Psoas muscle (tissue), 8 donors: Measurements from ENCODE around the gene FALEC. TPM values are rescaled to one million over a fixed set of nuclear protein-coding genes. Genes with fewer than 3 reads are reported as not detected.

Source experiments
- ATAC-seq, 4 donors: fragments of 200-7000 bp; cut with Tn5 transposase; one replicate each; pipeline ENCODE4 v1.9.1; 2020; ENCODE audit warnings: moderate library complexity in 3 of 4, mild to moderate bottlenecking in 2 of 4
- DNase-seq, 2 donors: peaks; one replicate each; pipeline ENCODE4 v3.0.0-alpha.2; 2020
- H3K27ac ChIP-seq: fragments of 200-600 bp; one replicate; pipeline ENCODE4 v1.8.0; 2022
- H3K27me3 ChIP-seq, 3 donors: fragments of 200-600 bp in 1 of 3; one replicate each; pipeline versions ENCODE4 v1.6.1 to v1.8.0; 2013 to 2022; ENCODE audit warnings: low read length in 2 of 3, mild to moderate bottlenecking in 2 of 3, moderate library complexity in 1 of 3; ENCODE audit not compliant: insufficient read depth in 3 of 3
- H3K36me3 ChIP-seq, 2 donors: fragments of 200-600 bp in 1 of 2; one replicate each; pipeline versions ENCODE4 v1.6.1 to v1.8.0; 2013 to 2022; ENCODE audit warnings: low read depth in 1 of 2, mild to moderate bottlenecking in 1 of 2, moderate library complexity in 1 of 2; ENCODE audit not compliant: insufficient read depth in 1 of 2
- H3K4me1 ChIP-seq: fragments of 200-600 bp; one replicate; pipeline ENCODE4 v1.8.0; 2022
- H3K4me3 ChIP-seq: fragments of 200-600 bp; one replicate; pipeline ENCODE4 v1.8.0; 2022; ENCODE audit warnings: mild to moderate bottlenecking
- H3K9me3 ChIP-seq: fragments of 200-600 bp; one replicate; pipeline ENCODE4 v1.8.0; 2022
- CTCF ChIP-seq: fragments of 200-600 bp; IDR thresholded peaks from one replicate; pipeline ENCODE4 v1.8.0; 2022; ENCODE audit warnings: antibody characterized with exemption
- WGBS, 3 donors: extraction: QIAGEN DNeasy Blood & Tissue Kit; methylation state at CpG; one replicate each; pipeline versions ENCODE4 v1.1.6 to v1.1.7; 2013; 5-methylcytosine and 5-hydroxymethylcytosine counted together
- intact Hi-C, 2 donors: fragments of 100-400 bp; cut with DNase I; formaldehyde crosslinking; loops; one replicate each; pipeline versions ENCODE4 v1.11.0 to v1.14.2; 2022
- polyA plus RNA-seq, 3 donors: library from polyadenylated mRNA; stranded (reverse); fragments of 200-250 nt; gene quantifications; one replicate each; pipeline ENCODE4 v1.2.3, GENCODE V29; 2013
- total RNA-seq, 4 donors: library from RNA; stranded (reverse); fragmentation: NEBNext Ultra II Directional in 2 of 4; extraction: Animal tissue kit (Norgen Biotek cat#: 25700) in 2 of 4; gene quantifications; one replicate each; pipeline versions ENCODE4 v1.2.1 to v1.2.4, GENCODE V29; 2021 to 2023
- donor health status: healthy with polysubstance abuse.
- donor health status: DM: no; HTN: no; CAD: no; lungs with moderate emphysema.
- donor health status: Bipolar disorder and iron deficiency.
- donor health status: healthy.
- donor health status: DM: yes; HTN: yes; CAD: no.
- donor health status: DM: no; HTN: no; CAD: no.
- donor health status: DM: no; HTN: no; CAD: no.
- donor health status: DM: yes; HTN: yes; CAD: no.

Gene FALEC
- total and polyA plus RNA-seq, 7 donors: 0.38 to 1.2 (median 0.39) TPM; not detected in 4

- peaks cover 18 to 64% of the 10 kb centered on the region in 2 donors for H3K36me3 ChIP-seq
- peak overlapping the region; percentile 100 for H3K27ac ChIP-seq
- no peak for ATAC-seq
- no peak for TF ChIP-seq CTCF
- H3K4me3 ChIP-seq: peak overlapping the region; percentile 92
- H3K9me3 ChIP-seq: no peaks in the 10 kb centered on the region
- no peak for DNase-seq
- intact Hi-C loops: loop anchor here (5.0 kb wide), 1 partner anchor 45 kb away; no protein-coding TSS in a partner anchor
- H3K27me3 ChIP-seq: no peaks in the 10 kb centered on the region
- H3K4me1 ChIP-seq: peaks cover 39% of the 10 kb centered on the region
- WGBS, 3 donors: 0 to 4% (median 0%) methylated on average over 2 of the region's 2 CpGs
Measured at GRCh38 chr1:150576794-150577556, 61.4 kb downstream of the FALEC start.

GRCh38 chr1:150577557-150578271 lies 62.2 kb downstream of the FALEC start:
- ATAC-seq (no peak), DNase-seq (no peak)
- no peaks in the 10 kb centered on the region for H3K27me3 ChIP-seq
- peaks cover 18 to 57% of the 10 kb centered on the region in 2 donors for H3K36me3 ChIP-seq
- intact Hi-C loops: loop anchor here (2.0 to 5.0 kb wide), 2 partner anchors 17 to 45 kb away; no protein-coding TSS in a partner anchor
- peak overlapping the region; percentile 92 for H3K4me3 ChIP-seq
- H3K9me3 ChIP-seq: no peaks in the 10 kb centered on the region
- H3K27ac ChIP-seq: peak overlapping the region; percentile 100
- peaks cover 34% of the 10 kb centered on the region for H3K4me1 ChIP-seq
- no peak for TF ChIP-seq CTCF
- 0 to 1% (median 0%) methylated on average over 11 of the region's 11 CpGs for WGBS, 3 donors

DNA sequence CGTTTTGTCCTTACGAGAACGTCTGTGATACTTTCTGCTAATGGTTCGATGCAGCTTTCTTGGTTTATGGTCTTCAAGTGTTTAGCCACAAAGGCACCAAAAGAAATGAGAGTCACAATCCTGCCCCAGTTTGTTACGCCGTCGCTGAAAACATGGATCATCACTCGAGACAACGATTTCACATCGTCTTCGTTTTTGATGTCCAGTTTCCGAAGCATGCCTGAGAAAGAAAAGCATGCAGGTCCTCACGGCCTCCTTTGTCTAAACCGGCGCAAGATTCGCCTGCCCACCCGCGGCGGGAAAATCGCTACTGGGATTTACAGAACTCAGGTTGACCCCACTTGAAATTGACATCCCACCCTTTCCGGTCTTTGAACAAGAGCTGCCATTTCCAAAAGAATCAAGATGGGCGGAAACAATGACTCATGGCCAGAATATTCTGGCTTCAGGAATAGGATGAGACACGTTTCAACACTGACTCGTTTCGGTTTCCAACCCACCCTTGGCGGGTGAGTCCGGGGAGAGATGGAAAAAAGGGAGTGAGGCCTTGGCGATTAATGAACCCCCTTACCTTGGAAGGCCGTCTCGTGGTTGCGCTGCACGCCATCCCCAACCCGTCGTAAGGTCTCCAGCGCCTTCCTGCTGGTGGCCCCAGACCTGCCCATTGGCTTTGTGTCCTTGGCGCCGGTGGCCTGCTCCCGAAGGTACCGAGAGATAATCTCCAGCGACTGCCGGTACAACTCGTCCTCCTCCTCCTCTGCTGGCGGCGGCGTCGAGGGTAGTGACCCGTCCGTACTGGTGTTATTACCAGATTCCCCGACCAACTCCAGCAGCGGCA lies 62.9 kb downstream of the FALEC start:
- Histone ChIP-seq H3K36me3 (peaks cover 14 to 49% of the 10 kb centered on the region in 2 donors), H3K27me3 (no peaks in the 10 kb centered on the region), H3K27ac (peak overlapping the region; percentile 100), H3K4me1 (peaks cover 26% of the 10 kb centered on the region), H3K4me3 (peak overlapping the region; percentile 92), H3K9me3 (no peaks in the 10 kb centered on the region)
- DNase-seq (peak; percentile 66 to 84), ATAC-seq (peak; percentile 36 to 64 (median 56))
- 0% methylated on average over 50 of the region's 50 CpGs for WGBS, 3 donors
- TF ChIP-seq CTCF: no peak
- intact Hi-C loops: loop anchor here (1.0 to 5.0 kb wide), 3 partner anchors 17 to 44 kb away; no protein-coding TSS in a partner anchor

DNA sequence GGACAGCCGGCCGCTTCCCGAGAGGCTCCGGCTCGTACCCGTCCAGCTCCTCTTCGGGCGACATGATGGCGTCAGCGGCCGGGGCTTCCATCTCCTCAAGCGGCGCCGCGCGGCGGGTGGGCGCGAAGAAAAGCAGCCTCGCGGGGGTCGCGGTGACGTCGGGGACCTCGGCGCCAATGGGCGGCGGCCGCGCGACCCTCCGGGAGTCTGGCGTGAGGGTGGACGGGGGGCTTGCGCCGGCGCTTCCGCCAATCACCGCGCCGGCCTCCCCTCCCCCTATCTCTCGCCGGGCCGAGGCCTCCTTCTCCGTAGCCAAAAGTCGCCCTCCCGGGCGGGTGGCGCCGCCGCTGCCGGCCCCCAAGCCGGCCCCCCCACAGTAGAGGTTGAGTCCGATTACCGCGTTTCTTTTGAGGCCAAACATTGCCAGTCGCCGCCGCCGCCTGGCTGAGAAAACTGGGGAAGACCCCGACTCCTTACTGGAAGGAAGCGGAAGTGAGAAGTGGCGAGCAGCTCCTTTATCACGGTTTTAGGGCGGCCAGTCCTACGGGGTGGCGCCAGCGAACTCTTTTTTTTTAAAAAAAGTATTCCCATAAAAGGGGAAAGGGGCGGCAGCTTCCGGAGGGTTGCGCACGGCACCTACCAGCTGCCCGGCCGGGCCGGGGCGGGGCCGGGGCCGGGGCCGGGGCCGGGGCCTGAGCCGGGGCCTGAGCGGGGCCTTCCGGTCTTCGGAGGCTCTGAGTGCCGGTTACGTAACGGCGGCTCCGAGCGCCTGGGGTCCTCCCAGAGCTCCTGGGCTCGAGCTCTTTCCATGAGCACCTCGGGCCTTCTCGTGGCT lies 63.8 kb downstream of the FALEC start, which contains the start of gene MCL1:
TSS of gene MCL1 (minus strand) at position 501 of the 835 bp plus-strand sequence. CDS start at position 421, 80 bp downstream.
- TF ChIP-seq CTCF: no peak
- Histone ChIP-seq H3K36me3 (peaks cover 14 to 41% of the 10 kb centered on the region in 2 donors), H3K9me3 (no peaks in the 10 kb centered on the region), H3K4me1 (peaks cover 18% of the 10 kb centered on the region), H3K27me3 (no peaks in the 10 kb centered on the region), H3K4me3 (peak within 1 kb of the TSS; percentile 92), H3K27ac (peak within 1 kb of the TSS; percentile 100)
- intact Hi-C loops: loop anchor here (1.0 to 5.0 kb wide), 3 partner anchors 18 to 43 kb away; no protein-coding TSS in a partner anchor
- ATAC-seq: peak; percentile 77 to 84 (median 81)
- DNase-seq: peak; percentile 92 to 97
- 0% methylated on average over 73 to 94 of the region's 94 CpGs for WGBS, 3 donors
